Prostate gland (tissue), 2 donors: ENCODE data around the gene CARD19.

ENCODE experiments used
- CTCF ChIP-seq, 4 experiments: fragments of 200-600 bp in 2 of 4; fragments of 450-650 bp in 2 of 4; sonication (generic) in 2 of 4; IDR thresholded peaks; 1 replicate in 3 of 4; 2 replicates in 1 of 4; pipeline ENCODE4 v1.5.1; 2016 to 2019; ENCODE audit warnings: antibody characterized with exemption in 4 of 4, mild to moderate bottlenecking in 2 of 4, moderate library complexity in 2 of 4
- POLR2A ChIP-seq: fragments of 450-650 bp; IDR thresholded peaks from one replicate; pipeline ENCODE4 v1.6.1; 2016; ENCODE audit warnings: antibody characterized with exemption, mild to moderate bottlenecking
- POLR2AphosphoS5 ChIP-seq: sonication (generic); formaldehyde crosslinking; IDR thresholded peaks from one replicate; pipeline ENCODE4 v1.6.1; 2017; ENCODE audit warnings: antibody characterized with exemption

- TF ChIP-seq CTCF (IDR thresholded peaks at IDR 0.05), result no peak
- TF ChIP-seq POLR2AphosphoS5, result no peak
- no peak for TF ChIP-seq POLR2A
These were observed 59.9 kb downstream of the CARD19 start for GRCh38 chr9:93155716-93156474.
